ENCODE data around the gene LYSMD4.
"Not testable (repeated sequence)": the region's sequence is repeated elsewhere in the genome, so short reads cannot be mapped to it uniquely, and the experiment has no call there.

The LYSMD4 gene

GRCh38 chr15:99733268-99734039 lies at the start of gene LYSMD4:
Gene LYSMD4, minus strand, starts transcription at chr15:99733437. Its CDS starts 1,438 bp downstream, at chr15:99731999.
- peak; percentile 98 to 99 for DNase-seq (ENCODE audit: low read depth in 2 of 2)

GRCh38 chr15:99782029-99782428 lies 48.8 kb upstream of the LYSMD4 start:
- DNase-seq (ENCODE audit: low read depth in 2 of 2) = not testable (repeated sequence)

DNA sequence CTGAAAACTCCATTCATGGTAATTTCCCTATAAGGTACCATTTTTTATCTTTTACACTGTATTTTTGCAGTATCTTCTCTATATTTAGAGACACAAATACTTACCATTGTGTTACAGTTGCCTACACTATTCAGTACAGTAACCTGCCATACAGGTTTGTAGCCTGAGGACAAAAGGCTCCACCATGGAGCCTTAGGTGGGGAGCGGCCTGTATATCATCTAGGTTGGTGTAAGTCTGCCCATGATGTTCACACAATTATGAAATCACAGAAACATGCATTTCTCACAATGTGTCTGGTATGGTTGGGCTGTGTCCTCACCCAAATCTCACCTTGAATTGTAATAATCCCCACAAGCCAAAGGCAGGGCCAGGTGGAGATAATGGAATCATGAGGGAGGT lies 43.9 kb upstream of the LYSMD4 start:
- DNase-seq (ENCODE audit: low read depth in 2 of 2) = no peak

DNA sequence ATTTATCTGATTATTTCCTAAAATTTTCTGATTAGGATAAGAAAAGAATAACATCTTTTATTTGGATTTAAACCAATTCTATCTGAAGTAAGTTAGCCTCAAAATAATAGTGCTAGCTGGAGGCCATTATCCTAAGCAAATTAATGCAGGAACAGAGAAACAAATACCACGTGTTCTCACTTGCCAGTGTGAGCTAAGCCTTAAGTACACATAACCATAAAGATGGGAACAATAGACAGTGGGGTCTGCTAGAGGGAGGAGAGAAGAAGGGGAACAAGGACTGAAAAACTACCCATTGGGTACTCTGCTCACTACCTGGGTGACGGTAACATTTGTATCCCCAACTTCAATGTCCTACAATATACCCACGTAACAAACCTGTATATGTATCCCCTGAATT lies 31.3 kb upstream of the LYSMD4 start:
- no peak for DNase-seq (ENCODE audit: low read depth in 2 of 2)

GRCh38 chr15:99763827-99764226 lies 30.6 kb upstream of the LYSMD4 start:
- DNase-seq (ENCODE audit: low read depth in 2 of 2) = no peak

DNA sequence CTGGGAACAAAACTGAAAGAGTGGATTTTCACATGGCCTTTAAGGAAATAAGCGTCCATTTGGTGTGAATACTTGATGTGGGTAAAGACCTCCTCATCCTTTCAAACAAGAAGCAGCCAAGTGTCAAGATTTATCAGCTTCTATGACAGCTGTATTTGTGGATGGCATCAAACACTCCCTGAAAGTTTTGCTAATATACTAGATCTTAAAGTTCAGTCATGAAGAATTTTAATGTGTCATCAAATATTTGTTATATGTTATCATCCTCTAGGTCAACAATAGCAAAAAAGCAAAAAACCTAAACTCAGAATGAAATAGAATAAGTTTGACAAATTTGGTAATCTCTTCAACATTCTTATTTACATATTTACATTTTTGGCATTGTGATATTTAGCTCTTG lies 29.1 kb upstream of the LYSMD4 start:
- no peak for DNase-seq (ENCODE audit: low read depth in 2 of 2)

DNA sequence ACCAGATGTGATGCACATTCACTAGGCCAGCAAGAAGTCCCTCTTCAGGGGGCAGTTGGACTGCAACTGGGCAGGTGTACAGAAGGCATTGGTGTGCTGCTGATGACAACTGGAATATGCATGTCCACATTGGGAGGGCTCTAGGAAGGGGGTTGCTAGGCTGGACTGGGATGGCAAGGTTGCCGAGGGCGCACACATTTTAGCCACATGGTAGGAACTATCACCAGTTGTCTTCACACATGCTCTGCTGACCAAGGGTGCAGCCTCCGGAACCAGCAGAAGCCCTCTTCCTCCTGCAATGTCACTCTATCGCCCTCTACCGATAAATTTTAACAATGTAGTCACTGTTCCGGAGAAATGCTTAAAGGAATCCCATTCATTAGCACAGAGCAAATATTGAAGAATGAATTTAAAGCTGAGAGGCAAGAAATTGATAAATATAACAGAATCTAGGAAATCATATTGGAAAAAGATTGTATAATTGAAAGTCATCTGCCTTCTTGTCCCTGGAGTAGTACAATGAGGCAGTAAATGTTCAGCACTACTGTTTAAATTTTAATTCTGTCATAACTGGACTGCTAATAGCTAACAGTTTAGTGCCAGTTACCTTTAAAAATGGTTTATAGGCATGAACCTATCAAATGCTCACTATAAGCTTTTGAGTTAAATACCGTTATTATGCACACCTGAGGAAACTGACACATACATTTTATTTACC lies 22.6 kb upstream of the LYSMD4 start:
- DNase-seq (ENCODE audit: low read depth in 2 of 2) = peak; percentile 12 to 13

DNA sequence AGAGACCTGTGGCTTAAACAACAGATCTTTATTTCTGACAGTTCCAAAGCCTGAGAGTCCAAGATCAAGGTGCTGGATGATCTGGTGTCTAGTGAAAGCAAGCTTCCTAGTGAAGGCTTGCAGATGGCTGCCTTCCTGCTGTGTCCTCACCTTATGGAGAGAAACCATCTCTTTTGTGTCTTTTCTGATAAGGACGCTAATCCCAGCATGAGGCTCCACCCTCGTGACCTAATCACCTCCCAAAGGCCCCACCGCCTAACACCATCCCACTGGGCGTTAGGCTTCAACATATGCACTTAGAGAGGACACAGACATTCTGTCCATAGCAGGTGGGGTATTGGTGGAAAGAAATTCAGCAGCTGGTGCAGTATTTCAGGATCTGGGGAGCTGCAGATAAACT lies 19.8 kb upstream of the LYSMD4 start:
- DNase-seq (ENCODE audit: low read depth in 2 of 2) = no peak

DNA sequence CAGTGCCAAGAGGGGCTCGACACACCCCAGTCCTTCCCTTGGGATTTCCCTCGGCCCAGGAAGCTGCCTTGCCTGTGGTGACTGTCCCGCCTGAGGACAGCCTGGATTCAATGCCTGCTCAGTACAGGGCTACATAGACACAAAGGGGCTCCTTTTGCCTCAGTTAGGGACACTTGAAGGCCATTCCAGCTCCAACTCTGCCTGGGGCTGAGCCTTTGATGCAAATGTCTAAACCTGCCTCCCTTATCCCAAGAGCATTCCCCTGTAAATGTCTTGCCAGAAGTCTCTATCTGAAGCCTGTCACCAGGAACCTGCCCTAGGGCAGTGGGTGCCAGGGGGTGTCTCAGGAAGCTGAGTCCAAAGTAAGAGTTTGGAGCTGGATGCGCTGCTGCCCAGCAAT lies 19.3 kb upstream of the LYSMD4 start:
- DNase-seq (ENCODE audit: low read depth in 2 of 2) = no peak

DNA sequence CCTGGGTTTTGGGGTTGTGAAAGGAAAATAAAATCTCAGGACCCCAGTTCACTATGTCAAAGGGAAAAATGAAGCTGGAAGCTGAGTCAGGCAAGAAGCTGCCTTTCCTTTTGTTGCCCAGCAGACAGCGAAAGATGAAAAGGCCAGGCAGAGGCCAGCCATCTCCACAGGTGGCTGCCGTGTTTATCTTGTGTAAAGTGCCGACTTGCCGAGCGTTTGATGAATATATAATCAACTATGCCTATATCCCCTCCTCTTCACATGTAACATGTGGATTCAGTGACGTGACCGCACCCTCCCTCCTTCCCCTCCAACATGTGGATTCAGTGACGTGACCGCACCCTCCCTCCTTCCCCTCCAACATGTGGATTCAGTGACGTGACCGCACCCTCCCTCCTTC lies 17.1 kb upstream of the LYSMD4 start:
- not testable (repeated sequence) for DNase-seq (ENCODE audit: low read depth in 2 of 2)

GRCh38 chr15:99749386-99749785 lies 16.1 kb upstream of the LYSMD4 start:
- no peak for DNase-seq (ENCODE audit: low read depth in 2 of 2)

DNA sequence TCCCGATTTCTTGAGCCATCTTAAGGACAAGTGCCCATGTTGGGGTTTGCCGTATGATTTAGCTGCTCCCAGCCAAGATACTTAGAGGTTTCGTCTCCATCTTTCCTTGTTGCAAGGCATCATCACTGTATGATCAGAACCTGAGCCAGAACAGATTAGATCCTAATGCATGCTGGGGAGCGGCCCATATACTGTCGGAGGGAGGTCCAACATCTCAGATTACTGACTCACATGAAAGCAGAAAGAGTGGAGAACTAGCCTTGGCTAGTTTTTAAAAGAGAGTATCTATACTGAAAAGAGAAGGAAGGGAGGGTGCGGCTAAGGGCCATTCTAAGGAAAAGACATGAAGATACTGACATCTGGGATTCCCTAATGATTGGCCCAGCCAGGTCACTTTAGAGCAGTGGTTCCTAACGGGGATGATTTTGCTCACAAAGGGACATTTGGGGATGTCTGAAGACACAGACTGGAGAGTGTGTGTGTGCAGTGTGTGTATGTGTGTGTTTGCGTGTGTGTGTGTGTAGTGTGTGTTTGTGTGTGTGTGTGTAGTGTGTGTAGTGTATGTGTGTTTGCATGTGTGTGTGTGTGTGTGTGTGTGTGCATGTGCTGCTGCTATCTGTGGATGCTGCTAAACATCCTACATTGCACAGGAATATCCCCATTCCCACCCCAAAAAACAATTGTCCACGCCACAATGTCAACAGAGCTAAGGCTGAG lies 12.3 kb upstream of the LYSMD4 start:
- no peak for DNase-seq (ENCODE audit: low read depth in 2 of 2)

- DNase-seq (ENCODE audit: low read depth in 2 of 2) = no peak
Measured at GRCh38 chr15:99744142-99744541, 10.9 kb upstream of the LYSMD4 start.

DNA sequence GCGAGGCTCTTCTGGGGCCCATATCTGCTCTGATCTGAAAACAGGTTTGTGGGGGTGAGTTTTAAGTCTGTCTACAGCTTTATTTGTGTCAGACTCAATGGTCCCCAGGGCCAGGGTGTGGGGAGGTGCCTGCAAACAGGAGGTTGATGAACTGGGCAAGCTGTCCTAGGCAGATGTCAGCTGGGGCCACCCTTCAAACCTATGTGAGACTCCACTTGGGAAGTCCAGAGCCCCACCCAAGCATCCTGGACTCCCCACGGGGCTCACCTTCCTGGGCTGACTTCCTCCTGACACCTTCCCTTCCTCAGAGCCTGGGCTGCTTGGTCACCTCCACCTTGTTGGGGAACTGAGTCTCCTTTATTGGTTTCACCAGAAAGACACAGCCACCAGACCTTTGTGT lies 8.6 kb upstream of the LYSMD4 start:
- no peak for DNase-seq (ENCODE audit: low read depth in 2 of 2)

DNA sequence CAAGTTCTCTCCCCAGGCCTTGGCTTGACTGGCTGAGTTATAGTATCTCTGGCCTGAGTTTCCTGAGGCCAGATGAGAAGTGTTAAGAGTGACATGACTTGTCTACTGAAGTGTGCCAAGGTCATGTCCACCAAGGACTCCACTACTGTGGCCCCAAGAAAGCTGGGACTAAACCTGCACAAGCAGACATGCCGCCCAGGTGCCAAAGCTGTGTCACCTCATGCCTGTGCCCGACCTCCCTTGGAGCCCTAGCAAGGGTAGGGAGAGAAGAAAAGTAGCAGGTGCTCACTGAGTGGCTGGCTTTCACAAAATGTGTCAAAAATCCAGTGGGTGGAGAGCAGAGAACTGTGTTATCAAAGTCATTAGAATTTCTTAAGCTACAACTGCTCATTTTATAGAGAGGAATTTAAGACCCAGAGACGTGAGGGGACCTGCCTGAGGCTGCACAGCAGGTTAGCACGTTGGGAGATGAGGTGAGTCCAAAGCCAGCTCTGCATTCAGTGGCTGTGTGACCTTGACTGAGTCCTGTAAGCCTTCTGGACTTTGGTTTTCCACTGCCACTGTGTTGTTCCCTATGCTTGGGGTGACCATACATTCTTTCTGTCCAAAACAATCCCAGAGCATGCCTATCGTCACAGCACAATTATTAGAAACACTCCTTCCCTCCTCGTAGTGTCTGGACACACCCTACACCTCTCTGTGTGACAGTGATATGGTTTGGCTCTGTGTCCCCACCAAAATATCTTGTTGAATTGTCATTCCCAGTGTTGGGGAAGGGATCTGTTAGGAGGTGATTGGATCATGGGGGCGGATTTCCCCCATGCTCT lies 5.0 kb upstream of the LYSMD4 start:
- DNase-seq (ENCODE audit: low read depth in 2 of 2) = no peak

- DNase-seq (ENCODE audit: low read depth in 2 of 2) = no peak
Measured at GRCh38 chr15:99736702-99737101, 3.5 kb upstream of the LYSMD4 start.

- no peak for DNase-seq (ENCODE audit: low read depth in 2 of 2)
Measured at GRCh38 chr15:99735868-99736267, 2.6 kb upstream of the LYSMD4 start.

DNA sequence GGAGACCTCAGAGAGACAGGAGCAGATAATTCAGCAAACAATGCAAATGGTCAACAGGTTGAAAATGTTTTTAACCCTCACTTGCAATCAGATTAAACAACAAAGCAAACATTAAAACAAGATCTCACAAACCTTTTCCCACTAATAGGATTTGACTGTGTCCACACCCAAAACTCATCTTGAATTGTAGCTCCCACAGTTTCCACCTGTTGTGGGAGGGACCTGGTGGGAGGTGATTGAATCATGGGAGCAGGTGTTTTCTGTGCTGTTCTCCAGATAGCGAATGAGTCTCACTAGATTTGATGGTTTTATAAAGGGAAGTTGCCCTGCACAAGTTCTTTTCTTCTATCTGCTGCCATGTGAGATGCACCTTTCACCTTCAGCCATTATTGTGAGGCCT lies 1.3 kb upstream of the LYSMD4 start:
- DNase-seq (ENCODE audit: low read depth in 2 of 2) = no peak

- not testable (repeated sequence) for DNase-seq (ENCODE audit: low read depth in 2 of 2)
Measured at GRCh38 chr15:99734040-99734291, 729 bp upstream of the LYSMD4 start.

GRCh38 chr15:99732751-99733267 lies 428 bp downstream of the LYSMD4 start:
- DNase-seq (ENCODE audit: low read depth in 2 of 2) = no peak

DNA sequence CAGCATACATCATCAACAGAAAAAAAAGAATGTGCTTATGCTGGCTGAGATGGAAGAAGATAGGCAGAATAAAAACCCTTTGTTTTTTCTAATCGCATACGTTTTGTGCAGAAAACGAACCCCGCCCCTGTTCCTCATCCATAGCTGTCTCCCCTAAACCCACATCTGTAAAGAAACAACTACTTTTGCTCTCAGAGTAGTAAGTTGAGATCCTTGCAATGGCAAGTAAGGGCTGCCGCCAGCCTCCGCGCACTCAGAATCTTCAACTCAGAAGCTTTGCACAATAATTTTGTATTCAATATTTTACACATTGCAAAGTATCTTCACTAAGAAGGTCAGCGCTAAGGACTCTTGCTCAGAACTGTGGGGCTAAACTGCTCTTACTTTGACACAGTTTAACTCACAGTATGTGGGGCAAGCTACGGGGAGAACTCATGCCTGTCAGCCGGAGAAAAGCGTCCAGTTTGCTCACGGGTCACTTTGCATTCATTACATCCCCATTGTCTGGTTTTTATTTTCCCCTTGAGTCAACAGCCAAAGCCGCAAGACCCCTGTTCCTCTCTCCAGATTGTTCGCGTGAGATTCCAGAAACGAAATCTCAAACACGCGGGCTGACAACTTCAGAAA lies 1.0 kb downstream of the LYSMD4 start:
- DNase-seq (ENCODE audit: low read depth in 2 of 2) = no peak

All from stimulated activated CD4-positive, alpha-beta T cell treated with anti-CD3 and anti-CD28 coated beads, Interleukin-4, amount 100 ng/mL, for 48 hours (primary cell).